ENCODE measurements around the gene TADA2A. TPM values are rescaled to one million over a fixed set of nuclear protein-coding genes. Genes with fewer than 3 reads are reported as not detected.

TADA2A gene
- total RNA-seq, 4 donors from 2014 or later, result 17.6 to 74.1 (median 23.5) TPM

DNA sequence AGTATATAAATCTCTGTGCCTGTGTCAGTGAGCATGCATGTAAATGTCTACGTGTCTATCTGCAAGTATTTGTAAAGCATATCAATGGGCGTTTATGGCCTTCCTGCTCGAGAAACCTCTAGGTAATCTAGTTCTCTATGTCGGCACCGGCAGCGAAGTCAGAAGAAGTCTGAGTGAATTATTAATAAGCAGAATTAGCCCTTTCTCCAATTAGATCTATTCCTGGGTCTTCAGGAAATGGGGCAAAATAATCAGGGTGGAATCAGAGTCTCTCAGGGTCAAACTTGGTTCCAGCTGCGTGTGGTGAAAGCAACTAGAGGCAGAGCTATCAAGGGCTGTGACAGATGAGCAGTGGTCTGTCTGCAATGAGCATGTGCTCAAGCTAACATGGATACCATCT, 31.0 kb upstream of the TADA2A start, which contains the start of gene C17orf78:
TSS of gene C17orf78 (plus strand) at position 280 of the 400 bp plus-strand sequence. CDS start at position 388, 108 bp downstream.
- H3K36me3 ChIP-seq, result no peaks in the 10 kb centered on the region
- H3K9me3 ChIP-seq, result no peaks in the 10 kb centered on the region
- no peak within 1 kb of the TSS for H3K27ac ChIP-seq
- H3K27me3 ChIP-seq, result no peaks in the 10 kb centered on the region
- no peak within 1 kb of the TSS for H3K4me3 ChIP-seq
- no peaks in the 10 kb centered on the region for H3K4me1 ChIP-seq
- WGBS, 2 donors, result 83 to 95% methylated on average over 7 of the region's 7 CpGs
- no peak for TF ChIP-seq POLR2A (IDR thresholded peaks at IDR 0.05)
- TF ChIP-seq EP300 (IDR thresholded peaks at IDR 0.05), result no peak
- no peak for DNase-seq (ENCODE audit: low spot score in 2 of 2)

DNA sequence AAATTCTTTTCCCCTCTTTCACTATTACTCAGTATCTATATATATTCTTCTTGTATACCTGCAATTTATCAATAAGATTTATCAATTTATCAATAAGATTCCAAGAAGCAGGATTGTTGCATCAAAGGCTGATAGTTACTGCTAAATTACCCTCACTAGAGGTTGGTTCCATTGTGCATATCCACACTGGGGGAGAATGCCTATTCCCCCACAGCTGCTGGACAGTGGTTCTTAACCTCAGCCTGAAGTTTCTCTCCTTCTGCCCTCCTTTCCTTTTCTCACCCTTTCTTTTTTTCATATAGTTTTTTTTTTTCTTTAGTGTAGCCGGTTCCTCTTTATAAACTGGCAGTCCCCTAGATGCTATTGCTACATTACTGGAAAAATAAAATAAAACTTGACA, 24.6 kb upstream of the TADA2A start:
- Histone ChIP-seq H3K27me3 (no peaks in the 10 kb centered on the region), H3K36me3 (no peaks in the 10 kb centered on the region), H3K27ac (no peak overlapping the region), H3K4me1 (no peaks in the 10 kb centered on the region), H3K4me3 (no peak overlapping the region), H3K9me3 (no peaks in the 10 kb centered on the region)
- TF ChIP-seq EP300 (IDR thresholded peaks at IDR 0.05) (no peak), POLR2A (IDR thresholded peaks at IDR 0.05) (no peak)
- TF ChIP-seq, protein P1, sequence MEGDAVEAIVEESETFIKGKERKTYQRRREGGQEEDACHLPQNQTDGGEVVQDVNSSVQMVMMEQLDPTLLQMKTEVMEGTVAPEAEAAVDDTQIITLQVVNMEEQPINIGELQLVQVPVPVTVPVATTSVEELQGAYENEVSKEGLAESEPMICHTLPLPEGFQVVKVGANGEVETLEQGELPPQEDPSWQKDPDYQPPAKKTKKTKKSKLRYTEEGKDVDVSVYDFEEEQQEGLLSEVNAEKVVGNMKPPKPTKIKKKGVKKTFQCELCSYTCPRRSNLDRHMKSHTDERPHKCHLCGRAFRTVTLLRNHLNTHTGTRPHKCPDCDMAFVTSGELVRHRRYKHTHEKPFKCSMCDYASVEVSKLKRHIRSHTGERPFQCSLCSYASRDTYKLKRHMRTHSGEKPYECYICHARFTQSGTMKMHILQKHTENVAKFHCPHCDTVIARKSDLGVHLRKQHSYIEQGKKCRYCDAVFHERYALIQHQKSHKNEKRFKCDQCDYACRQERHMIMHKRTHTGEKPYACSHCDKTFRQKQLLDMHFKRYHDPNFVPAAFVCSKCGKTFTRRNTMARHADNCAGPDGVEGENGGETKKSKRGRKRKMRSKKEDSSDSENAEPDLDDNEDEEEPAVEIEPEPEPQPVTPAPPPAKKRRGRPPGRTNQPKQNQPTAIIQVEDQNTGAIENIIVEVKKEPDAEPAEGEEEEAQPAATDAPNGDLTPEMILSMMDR (IDR thresholded peaks at IDR 0.05), result no peak
- WGBS, 2 donors, result 90 to 91% methylated on average over 1 of the region's 1 CpG
- DNase-seq (ENCODE audit: low spot score in 2 of 2), result no peak

DNA sequence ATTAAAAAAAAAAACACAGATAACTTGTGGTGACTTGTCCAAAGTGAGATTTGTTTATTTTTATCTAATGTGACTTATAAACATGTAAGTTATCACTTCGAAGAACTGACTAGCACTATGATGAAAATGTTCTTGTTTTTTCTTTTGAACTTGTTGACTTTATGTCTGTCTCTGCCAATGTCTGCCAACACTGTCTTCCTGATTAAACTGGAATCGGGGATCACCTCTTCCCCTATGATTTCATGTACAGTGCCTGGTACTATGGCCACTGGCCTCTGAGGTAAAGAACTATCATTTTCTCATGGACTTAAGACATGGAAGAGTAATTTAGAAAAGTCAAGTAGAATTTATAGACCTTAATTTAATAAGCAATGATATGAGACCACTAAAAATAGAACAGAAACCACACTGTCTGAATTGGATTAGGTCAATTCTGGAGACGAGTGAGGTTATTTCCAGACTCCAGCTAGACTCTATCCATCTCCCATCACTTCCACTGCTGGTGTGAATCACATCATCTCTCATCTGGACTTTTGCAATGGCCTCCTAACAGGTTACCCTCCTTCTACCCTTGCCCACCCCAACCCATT, 22.0 kb upstream of the TADA2A start:
- WGBS, 2 donors, result 68 to 77% methylated on average over 3 of the region's 3 CpGs
- Histone ChIP-seq H3K27me3 (no peaks in the 10 kb centered on the region), H3K27ac (no peak overlapping the region), H3K4me3 (no peak overlapping the region), H3K4me1 (no peaks in the 10 kb centered on the region), H3K9me3 (no peaks in the 10 kb centered on the region), H3K36me3 (peaks cover 0 to 4% (median 0%) of the 10 kb centered on the region in 3 donors)
- DNase-seq (ENCODE audit: low spot score in 2 of 2), result no peak
- TF ChIP-seq, protein P1 (IDR thresholded peaks at IDR 0.05), result no peak
- TF ChIP-seq EP300 (IDR thresholded peaks at IDR 0.05), result no peak
- TF ChIP-seq POLR2A (IDR thresholded peaks at IDR 0.05), result no peak

DNA sequence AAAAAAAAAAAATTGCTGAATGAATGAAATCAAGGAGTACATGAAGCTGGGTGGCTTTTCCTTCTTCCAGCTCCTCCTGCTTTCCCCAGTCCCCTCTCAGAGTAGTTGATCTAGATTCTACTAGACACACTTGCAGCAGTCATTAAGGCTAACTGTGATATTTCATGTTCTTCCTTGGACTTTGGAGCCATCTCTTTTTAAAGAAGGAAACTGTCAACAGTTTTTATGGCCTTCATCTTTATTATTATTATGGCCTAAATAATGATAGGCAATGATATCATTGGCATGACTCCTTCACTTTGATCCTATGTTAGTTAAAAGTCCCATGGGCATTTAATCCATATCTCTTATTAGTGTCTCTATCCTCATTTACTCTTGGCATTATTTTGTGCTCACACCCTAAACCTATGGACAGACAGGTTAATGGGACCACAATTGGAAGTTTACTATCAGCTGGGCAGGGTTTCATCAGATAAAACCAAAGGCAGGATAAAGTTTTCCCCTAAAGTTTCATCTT, 21.2 kb upstream of the TADA2A start:
- no peaks in the 10 kb centered on the region for H3K9me3 ChIP-seq
- no peak overlapping the region for H3K4me3 ChIP-seq
- TF ChIP-seq EP300 (IDR thresholded peaks at IDR 0.05) (no peak), POLR2A (IDR thresholded peaks at IDR 0.05) (no peak)
- TF ChIP-seq, protein P1 (IDR thresholded peaks at IDR 0.05), result no peak
- H3K4me1 ChIP-seq, result no peaks in the 10 kb centered on the region
- H3K27ac ChIP-seq, result no peak overlapping the region
- no peaks in the 10 kb centered on the region for H3K27me3 ChIP-seq
- H3K36me3 ChIP-seq, result peaks cover 0 to 4% (median 0%) of the 10 kb centered on the region in 3 donors
- DNase-seq (ENCODE audit: low spot score in 2 of 2), result no peak

DNA sequence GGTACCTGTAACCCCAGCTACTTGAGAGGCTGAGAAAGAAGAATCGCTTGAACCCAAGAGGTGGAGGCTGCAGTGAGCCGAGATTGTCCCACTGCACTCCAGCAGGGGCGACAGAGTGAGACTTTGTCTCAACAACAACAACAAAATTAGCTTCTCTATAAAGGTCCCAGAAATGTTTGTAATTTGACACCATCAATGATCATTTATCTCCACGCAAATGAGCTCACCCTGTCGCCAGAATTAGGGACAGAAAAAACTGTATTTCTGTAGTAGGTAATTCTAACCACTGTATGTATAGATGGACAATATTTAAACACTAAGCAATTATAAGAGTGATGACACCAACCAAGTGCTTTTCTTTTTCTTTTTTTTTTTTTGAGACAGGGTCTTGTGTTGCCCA, 20.2 kb upstream of the TADA2A start:
- H3K27ac ChIP-seq, result no peak overlapping the region
- H3K4me3 ChIP-seq, result no peak overlapping the region
- H3K9me3 ChIP-seq, result no peaks in the 10 kb centered on the region
- TF ChIP-seq, protein P1 (IDR thresholded peaks at IDR 0.05), result no peak
- TF ChIP-seq EP300 (IDR thresholded peaks at IDR 0.05) (no peak), POLR2A (IDR thresholded peaks at IDR 0.05) (no peak)
- no peak for DNase-seq (ENCODE audit: low spot score in 2 of 2)
- peaks cover 0 to 2% (median 0%) of the 10 kb centered on the region in 4 donors for H3K4me1 ChIP-seq
- peaks cover 0 to 4% (median 0%) of the 10 kb centered on the region in 3 donors for H3K36me3 ChIP-seq
- H3K27me3 ChIP-seq, result no peaks in the 10 kb centered on the region
- 87 to 93% methylated on average over 5 of the region's 5 CpGs for WGBS, 2 donors
